ENCODE measurements around the gene PTRH1. TPM values are rescaled to one million over a fixed set of nuclear protein-coding genes. Genes with fewer than 3 reads are reported as not detected.

The PTRH1 gene
- total and polyA plus RNA-seq, 2 of the 13 experiments (the other 11 are each of a cell fraction or from before 2014, with no cell fraction given): 4.0 to 10.4 TPM

DNA sequence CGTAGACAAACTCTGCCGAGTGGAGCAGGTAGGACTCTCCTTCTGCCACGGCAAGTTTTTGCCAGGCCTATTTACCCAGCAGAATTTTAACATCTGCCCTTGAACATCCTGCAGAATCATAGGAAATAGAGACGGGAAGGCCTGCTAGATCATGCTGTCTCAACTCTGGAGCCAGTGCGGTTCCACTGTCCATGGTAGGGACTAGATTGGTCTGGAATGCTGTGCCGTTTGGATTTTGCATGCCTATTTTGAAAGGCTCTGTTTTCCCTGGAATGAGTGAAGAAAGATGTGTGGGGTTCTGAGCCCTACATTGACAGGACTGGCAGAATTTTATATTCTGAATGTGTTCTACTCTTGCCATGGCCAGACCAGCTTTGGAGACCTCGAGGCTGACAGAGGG is 42.2 kb downstream of the PTRH1 start (continued):
- TF ChIP-seq, protein P1, sequence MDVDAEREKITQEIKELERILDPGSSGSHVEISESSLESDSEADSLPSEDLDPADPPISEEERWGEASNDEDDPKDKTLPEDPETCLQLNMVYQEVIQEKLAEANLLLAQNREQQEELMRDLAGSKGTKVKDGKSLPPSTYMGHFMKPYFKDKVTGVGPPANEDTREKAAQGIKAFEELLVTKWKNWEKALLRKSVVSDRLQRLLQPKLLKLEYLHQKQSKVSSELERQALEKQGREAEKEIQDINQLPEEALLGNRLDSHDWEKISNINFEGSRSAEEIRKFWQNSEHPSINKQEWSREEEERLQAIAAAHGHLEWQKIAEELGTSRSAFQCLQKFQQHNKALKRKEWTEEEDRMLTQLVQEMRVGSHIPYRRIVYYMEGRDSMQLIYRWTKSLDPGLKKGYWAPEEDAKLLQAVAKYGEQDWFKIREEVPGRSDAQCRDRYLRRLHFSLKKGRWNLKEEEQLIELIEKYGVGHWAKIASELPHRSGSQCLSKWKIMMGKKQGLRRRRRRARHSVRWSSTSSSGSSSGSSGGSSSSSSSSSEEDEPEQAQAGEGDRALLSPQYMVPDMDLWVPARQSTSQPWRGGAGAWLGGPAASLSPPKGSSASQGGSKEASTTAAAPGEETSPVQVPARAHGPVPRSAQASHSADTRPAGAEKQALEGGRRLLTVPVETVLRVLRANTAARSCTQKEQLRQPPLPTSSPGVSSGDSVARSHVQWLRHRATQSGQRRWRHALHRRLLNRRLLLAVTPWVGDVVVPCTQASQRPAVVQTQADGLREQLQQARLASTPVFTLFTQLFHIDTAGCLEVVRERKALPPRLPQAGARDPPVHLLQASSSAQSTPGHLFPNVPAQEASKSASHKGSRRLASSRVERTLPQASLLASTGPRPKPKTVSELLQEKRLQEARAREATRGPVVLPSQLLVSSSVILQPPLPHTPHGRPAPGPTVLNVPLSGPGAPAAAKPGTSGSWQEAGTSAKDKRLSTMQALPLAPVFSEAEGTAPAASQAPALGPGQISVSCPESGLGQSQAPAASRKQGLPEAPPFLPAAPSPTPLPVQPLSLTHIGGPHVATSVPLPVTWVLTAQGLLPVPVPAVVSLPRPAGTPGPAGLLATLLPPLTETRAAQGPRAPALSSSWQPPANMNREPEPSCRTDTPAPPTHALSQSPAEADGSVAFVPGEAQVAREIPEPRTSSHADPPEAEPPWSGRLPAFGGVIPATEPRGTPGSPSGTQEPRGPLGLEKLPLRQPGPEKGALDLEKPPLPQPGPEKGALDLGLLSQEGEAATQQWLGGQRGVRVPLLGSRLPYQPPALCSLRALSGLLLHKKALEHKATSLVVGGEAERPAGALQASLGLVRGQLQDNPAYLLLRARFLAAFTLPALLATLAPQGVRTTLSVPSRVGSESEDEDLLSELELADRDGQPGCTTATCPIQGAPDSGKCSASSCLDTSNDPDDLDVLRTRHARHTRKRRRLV (CRISPR knock-in tag; IDR thresholded peaks at IDR 0.05): no peak

DNA sequence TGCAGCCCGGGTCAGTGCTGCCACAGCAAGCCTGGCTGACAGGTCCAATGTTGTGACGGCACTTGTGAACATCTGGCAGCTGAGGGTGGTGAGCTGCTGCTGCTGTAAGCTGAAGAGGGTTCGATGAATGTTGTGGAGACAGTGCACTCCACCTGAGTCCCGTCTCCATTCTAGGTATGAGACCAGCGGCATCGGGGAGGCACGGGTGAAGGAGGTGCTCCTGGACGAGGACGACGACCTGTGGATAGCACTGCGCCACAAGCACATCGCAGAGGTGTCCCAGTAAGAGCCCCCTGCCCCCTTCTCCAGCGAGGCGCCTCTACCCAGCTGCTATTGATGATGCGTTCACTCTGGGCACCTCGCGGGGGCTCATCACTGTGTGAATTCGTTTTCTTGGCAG is 47.6 kb downstream of the PTRH1 start:
- in situ Hi-C loops (cut with HindIII; ENCODE audit: extremely low pct_ligation_motif_present, low pct_unique_long_range_greater_than_20kb): no loop called here
- TF ChIP-seq KLF6 (CRISPR knock-in tag; IDR thresholded peaks at IDR 0.05): no peak
- TF ChIP-seq ZNF317 (CRISPR knock-in tag; IDR thresholded peaks at IDR 0.05): no peak
- no peak for TF ChIP-seq ZNF558 (CRISPR knock-in tag; IDR thresholded peaks at IDR 0.05; ENCODE audit: borderline replicate concordance)
- no peak for TF ChIP-seq REPIN1 (CRISPR knock-in tag; IDR thresholded peaks at IDR 0.05; ENCODE audit: borderline replicate concordance, low read depth)
- TF ChIP-seq ZNF557 (CRISPR knock-in tag; IDR thresholded peaks at IDR 0.05): no peak
- TF ChIP-seq, protein P2, sequence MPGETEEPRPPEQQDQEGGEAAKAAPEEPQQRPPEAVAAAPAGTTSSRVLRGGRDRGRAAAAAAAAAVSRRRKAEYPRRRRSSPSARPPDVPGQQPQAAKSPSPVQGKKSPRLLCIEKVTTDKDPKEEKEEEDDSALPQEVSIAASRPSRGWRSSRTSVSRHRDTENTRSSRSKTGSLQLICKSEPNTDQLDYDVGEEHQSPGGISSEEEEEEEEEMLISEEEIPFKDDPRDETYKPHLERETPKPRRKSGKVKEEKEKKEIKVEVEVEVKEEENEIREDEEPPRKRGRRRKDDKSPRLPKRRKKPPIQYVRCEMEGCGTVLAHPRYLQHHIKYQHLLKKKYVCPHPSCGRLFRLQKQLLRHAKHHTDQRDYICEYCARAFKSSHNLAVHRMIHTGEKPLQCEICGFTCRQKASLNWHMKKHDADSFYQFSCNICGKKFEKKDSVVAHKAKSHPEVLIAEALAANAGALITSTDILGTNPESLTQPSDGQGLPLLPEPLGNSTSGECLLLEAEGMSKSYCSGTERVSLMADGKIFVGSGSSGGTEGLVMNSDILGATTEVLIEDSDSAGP (CRISPR knock-in tag; IDR thresholded peaks at IDR 0.05; ENCODE audit: borderline replicate concordance): no peak
- TF ChIP-seq, protein P3, sequence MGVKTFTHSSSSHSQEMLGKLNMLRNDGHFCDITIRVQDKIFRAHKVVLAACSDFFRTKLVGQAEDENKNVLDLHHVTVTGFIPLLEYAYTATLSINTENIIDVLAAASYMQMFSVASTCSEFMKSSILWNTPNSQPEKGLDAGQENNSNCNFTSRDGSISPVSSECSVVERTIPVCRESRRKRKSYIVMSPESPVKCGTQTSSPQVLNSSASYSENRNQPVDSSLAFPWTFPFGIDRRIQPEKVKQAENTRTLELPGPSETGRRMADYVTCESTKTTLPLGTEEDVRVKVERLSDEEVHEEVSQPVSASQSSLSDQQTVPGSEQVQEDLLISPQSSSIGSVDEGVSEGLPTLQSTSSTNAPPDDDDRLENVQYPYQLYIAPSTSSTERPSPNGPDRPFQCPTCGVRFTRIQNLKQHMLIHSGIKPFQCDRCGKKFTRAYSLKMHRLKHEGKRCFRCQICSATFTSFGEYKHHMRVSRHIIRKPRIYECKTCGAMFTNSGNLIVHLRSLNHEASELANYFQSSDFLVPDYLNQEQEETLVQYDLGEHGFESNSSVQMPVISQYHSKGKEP (CRISPR knock-in tag; IDR thresholded peaks at IDR 0.05): no peak
- TF ChIP-seq SRF (IDR thresholded peaks at IDR 0.05; ENCODE audit: low read depth, low read length): no peak
- TF ChIP-seq, protein P4, sequence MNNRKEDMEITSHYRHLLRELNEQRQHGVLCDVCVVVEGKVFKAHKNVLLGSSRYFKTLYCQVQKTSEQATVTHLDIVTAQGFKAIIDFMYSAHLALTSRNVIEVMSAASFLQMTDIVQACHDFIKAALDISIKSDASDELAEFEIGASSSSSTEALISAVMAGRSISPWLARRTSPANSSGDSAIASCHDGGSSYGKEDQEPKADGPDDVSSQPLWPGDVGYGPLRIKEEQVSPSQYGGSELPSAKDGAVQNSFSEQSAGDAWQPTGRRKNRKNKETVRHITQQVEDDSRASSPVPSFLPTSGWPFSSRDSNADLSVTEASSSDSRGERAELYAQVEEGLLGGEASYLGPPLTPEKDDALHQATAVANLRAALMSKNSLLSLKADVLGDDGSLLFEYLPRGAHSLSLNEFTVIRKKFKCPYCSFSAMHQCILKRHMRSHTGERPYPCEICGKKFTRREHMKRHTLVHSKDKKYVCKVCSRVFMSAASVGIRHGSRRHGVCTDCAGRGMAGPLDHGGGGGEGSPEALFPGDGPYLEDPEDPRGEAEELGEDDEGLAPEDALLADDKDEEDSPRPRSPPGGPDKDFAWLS (CRISPR knock-in tag; IDR thresholded peaks at IDR 0.05; ENCODE audit: borderline replicate concordance): no peak
- TF ChIP-seq POLR2AphosphoS2 (IDR thresholded peaks at IDR 0.05; ENCODE audit: low read depth, low read length): no peak
- no peak for TF ChIP-seq ZFX (CRISPR knock-in tag; IDR thresholded peaks at IDR 0.05; ENCODE audit: low read depth)
- TF ChIP-seq ZNF777 (CRISPR knock-in tag; IDR thresholded peaks at IDR 0.05): no peak
- TF ChIP-seq MAF1 (CRISPR knock-in tag; IDR thresholded peaks at IDR 0.05; ENCODE audit: borderline replicate concordance): no peak

More for the DNA sequence above, 47.6 kb downstream of the PTRH1 start:
- DNase-seq (ENCODE audit: low spot score): no peak
- H2AFZ ChIP-seq (ENCODE audit: low read length): no peak overlapping the region
- no peaks in the 10 kb centered on the region for H4K20me1 ChIP-seq (ENCODE audit: insufficient read depth, low read length)
- no peaks in the 10 kb centered on the region for H3K9me3 ChIP-seq (ENCODE audit: low read length)
- intact Hi-C loops (cut with micrococcal nuclease; ENCODE audit: unreplicated experiment): no loop called here
- no peak overlapping the region for H3K9ac ChIP-seq (ENCODE audit: insufficient read depth, low read depth, low read length)
- no peaks in the 10 kb centered on the region for H3K79me2 ChIP-seq (ENCODE audit: insufficient read depth, low read length)
- ChIA-PET CTCF (ENCODE audit: low intra/inter-chr PET ratio, low total read pairs) (no interaction called here), POLR2A (no interaction called here)
- FAIRE-seq: no peak
- no peaks in the 10 kb centered on the region for H3K36me3 ChIP-seq (replicated peaks in 1 of 2; ENCODE audit: control insufficient read depth in 1 of 2, insufficient read depth in 2 of 2, low read length in 2 of 2)
- H3K4me1 ChIP-seq (ENCODE audit: insufficient read depth, low read length): peaks cover 24% of the 10 kb centered on the region
- H3K4me2 ChIP-seq (ENCODE audit: low read depth, low read length): no peak overlapping the region
- BruUV-seq (replicated peaks): no TSS peak
- H3K27ac ChIP-seq (ENCODE audit: extremely low read length, insufficient read depth, low read length): no peak overlapping the region
- no peaks in the 10 kb centered on the region for H3K27me3 ChIP-seq (ENCODE audit: control insufficient read depth in 1 of 2, insufficient read depth in 2 of 2, low read length in 2 of 2)
- ATAC-seq: no peak
- 83% methylated on average over 16 of the region's 18 CpGs for WGBS (ENCODE audit: low lambda C conversion rate)
- no peak overlapping the region for H3K4me3 ChIP-seq (replicated peaks in 1 of 3; ENCODE audit: insufficient read depth in 1 of 3, low read depth in 2 of 3, low read length in 3 of 3)
